OCI-LY7 (cell line): ENCODE data around the gene SCRN2. TPM values are rescaled to one million over a fixed set of nuclear protein-coding genes. Genes with fewer than 3 reads are reported as not detected.

Experiments
- BruUV-seq: library from RNA; stranded (reverse); fragments of 400-500 nt; replicated peaks from 2 replicates; lab custom pipeline; 2021; lab: Mats Ljungman, UMichigan
- CTCF ChIA-PET: fragments of 300-600 bp; sonication (Branson Sonifier 250); formaldehyde crosslinking; loops from one replicate; lab custom pipeline; 2022; ENCODE audit warnings: antibody characterized with exemption; ENCODE audit not compliant: unreplicated experiment; lab: Charles Lee
- POLR2A ChIA-PET: fragments of 300-600 bp; sonication (Branson Sonifier 250); formaldehyde crosslinking; loops from one replicate; lab custom pipeline; 2022; ENCODE audit warnings: antibody characterized with exemption; lab: Charles Lee
- DNase-seq: peaks from one replicate; pipeline ENCODE4 v3.0.0-alpha.2; 2015; ENCODE audit warnings: low spot score
- H2AFZ ChIP-seq: fragments of 200-600 bp; sonication (generic), shearing (Covaris generic); 2 replicates; pipeline ENCODE4 v1.6.1; 2014; ENCODE audit warnings: mild to moderate bottlenecking, antibody characterized with exemption, low read length, moderate library complexity
- H3K27ac ChIP-seq: fragments of 200-600 bp; sonication (generic); 2 replicates; pipeline ENCODE4 v1.5.1; 2014; ENCODE audit warnings: mixed run types, low read depth, mild to moderate bottlenecking, moderate library complexity, low read length, inconsistent platforms; ENCODE audit not compliant: poor library complexity, severe bottlenecking
- H3K36me3 ChIP-seq: fragments of 200-600 bp; sonication (generic); 2 replicates; pipeline ENCODE4 v1.6.1; 2014; ENCODE audit warnings: mild to moderate bottlenecking, antibody characterized with exemption, low read length, moderate library complexity, mixed read lengths; ENCODE audit not compliant: insufficient read depth
- H3K4me1 ChIP-seq: fragments of 200-600 bp; sonication (generic); 2 replicates; pipeline ENCODE4 v1.5.1; 2014; ENCODE audit warnings: mild to moderate bottlenecking, low read length; ENCODE audit not compliant: insufficient read depth, poor library complexity, severe bottlenecking
- H3K4me2 ChIP-seq: fragments of 200-600 bp; sonication (generic); 2 replicates; pipeline ENCODE4 v1.6.1; 2014; ENCODE audit warnings: mild to moderate bottlenecking, low read length
- H3K4me3 ChIP-seq: fragments of 200-600 bp; sonication (generic); 2 replicates; pipeline ENCODE4 v1.5.1; 2014; ENCODE audit warnings: mild to moderate bottlenecking, low read depth, low read length; ENCODE audit not compliant: poor library complexity, severe bottlenecking
- H3K79me2 ChIP-seq: fragments of 200-600 bp; sonication (generic); 2 replicates; pipeline ENCODE4 v1.6.1; 2016; ENCODE audit warnings: low read depth, mild to moderate bottlenecking, low read length, moderate library complexity, mixed read lengths; ENCODE audit not compliant: insufficient read depth
- H3K9me2 ChIP-seq: fragments of 200-600 bp; sonication (generic); 2 replicates; pipeline ENCODE4 v1.6.1; 2016; ENCODE audit warnings: mild to moderate bottlenecking, low read length, mixed read lengths; ENCODE audit not compliant: insufficient read depth
- H3K9me3 ChIP-seq: fragments of 200-600 bp; sonication (generic); 2 replicates; pipeline ENCODE4 v1.6.1; 2014; ENCODE audit warnings: mild to moderate bottlenecking, mixed run types, low read length, mixed read lengths
- H4K20me1 ChIP-seq: fragments of 200-600 bp; sonication (generic); 2 replicates; pipeline ENCODE4 v1.6.1; 2014; ENCODE audit warnings: mild to moderate bottlenecking, antibody characterized with exemption, low read length, moderate library complexity, mixed read lengths; ENCODE audit not compliant: insufficient read depth
- EZH2phosphoT487 ChIP-seq: fragments of 200-600 bp; sonication (generic); IDR thresholded peaks from 2 replicates; pipeline ENCODE4 v1.6.1; 2018; ENCODE audit warnings: low read depth, borderline replicate concordance, mild to moderate bottlenecking, mixed run types, antibody characterized with exemption, low read length, moderate library complexity, mixed read lengths
- intact Hi-C: fragments of 100-400 bp; cut with micrococcal nuclease; formaldehyde crosslinking; loops from one replicate; pipeline ENCODE4 v1.10.0; 2022; ENCODE audit not compliant: unreplicated experiment
- total RNA-seq, 2 experiments: library from RNA; depleted of rRNA in 1 of 2; stranded (reverse); fragments of >200 nt in 1 of 2; shearing (Covaris generic) in 1 of 2; gene quantifications; 2 replicates each; pipeline ENCODE4 v1.2.3, GENCODE V29; 2014 to 2022
- TF ChIP-seq, protein P1 (sequence below): fragments of 200-600 bp; sonication (generic); conservative IDR thresholded peaks from 2 replicates; pipeline ENCODE4 v1.5.1; 2014; ENCODE audit warnings: mild to moderate bottlenecking, antibody characterized with exemption, low read length, moderate library complexity, mixed read lengths

SCRN2 gene
- total RNA-seq, 2 experiments from 2014 or later = 37.3 to 42.9 TPM

DNA sequence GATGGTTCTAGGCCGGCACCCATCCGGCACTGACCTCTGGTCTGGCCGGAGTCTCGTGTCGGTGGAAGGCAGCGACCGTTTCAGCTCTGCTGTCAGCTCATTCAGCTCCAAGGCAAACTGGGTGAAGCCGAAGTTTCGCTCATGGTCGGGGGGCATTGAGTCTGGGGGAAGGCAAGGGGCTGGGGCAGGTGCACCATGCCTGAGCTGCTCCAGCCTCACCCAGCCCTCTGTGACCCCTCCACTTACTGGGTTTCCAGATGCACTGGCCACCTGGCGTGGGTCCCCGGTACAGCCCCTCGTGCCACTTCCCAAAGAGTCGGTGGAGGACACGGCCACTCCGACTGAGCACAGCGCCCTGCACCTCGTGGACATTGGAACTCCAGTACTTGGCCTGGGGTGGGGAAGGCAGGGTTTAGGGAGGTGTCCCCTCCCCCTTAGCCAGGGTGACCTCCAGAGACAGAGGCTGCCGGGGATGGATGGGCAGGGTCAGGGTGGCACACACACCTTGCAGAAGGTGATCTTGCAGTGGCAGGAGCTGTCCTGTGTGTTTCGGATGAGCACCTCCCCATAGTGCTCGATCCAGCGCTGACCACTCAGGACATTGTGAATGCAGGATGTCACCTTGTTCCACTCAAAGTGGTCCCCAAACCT is 32.1 kb downstream of the SCRN2 start:
- intact Hi-C loops = no loop called here
- no TSS peak for BruUV-seq
- H3K4me2 ChIP-seq = no peak overlapping the region

DNA sequence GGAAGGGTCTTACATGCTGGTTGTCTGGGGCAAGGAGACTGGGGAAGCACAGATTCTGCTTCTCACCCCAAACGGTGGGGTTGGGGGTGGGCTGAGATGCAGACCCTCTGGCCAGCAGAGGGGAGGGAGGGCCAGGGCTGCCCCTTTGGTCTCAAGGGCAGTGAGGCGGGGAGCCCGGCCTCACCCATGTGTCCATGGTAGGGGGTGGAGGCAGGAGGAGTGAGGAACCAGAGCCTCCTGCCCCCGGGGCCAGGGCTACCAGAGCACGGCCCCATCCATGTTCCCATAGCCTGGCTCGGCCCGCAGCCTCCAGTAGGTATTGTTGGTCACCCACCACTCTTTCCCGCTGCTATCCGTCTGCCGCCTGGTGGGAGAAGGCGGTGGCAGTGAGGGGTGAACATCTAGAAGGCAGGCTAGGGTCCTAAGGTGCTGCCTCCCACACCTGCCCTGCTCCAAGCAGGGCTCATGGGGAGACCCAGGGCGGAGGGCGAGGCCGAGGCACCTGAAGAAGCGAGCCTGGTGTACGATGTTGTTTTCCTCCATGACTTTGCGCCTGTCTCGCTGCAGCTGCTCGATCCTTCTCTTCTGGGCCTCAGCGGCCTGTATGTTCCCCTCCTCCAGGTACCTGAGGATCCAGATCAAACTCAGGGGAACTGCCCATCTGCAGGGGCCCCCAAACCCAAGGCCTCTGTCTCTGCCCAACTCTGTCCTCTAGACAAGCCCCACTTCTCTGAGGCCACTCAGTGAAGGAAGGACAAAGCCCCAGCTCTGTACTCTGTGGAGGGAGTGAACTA is 32.8 kb downstream of the SCRN2 start:
- no peak overlapping the region for H3K4me3 ChIP-seq
- H3K9me2 ChIP-seq = no peaks in the 10 kb centered on the region
- no TSS peak for BruUV-seq
- TF ChIP-seq EZH2phosphoT487 = no peak
- TF ChIP-seq, protein P1, sequence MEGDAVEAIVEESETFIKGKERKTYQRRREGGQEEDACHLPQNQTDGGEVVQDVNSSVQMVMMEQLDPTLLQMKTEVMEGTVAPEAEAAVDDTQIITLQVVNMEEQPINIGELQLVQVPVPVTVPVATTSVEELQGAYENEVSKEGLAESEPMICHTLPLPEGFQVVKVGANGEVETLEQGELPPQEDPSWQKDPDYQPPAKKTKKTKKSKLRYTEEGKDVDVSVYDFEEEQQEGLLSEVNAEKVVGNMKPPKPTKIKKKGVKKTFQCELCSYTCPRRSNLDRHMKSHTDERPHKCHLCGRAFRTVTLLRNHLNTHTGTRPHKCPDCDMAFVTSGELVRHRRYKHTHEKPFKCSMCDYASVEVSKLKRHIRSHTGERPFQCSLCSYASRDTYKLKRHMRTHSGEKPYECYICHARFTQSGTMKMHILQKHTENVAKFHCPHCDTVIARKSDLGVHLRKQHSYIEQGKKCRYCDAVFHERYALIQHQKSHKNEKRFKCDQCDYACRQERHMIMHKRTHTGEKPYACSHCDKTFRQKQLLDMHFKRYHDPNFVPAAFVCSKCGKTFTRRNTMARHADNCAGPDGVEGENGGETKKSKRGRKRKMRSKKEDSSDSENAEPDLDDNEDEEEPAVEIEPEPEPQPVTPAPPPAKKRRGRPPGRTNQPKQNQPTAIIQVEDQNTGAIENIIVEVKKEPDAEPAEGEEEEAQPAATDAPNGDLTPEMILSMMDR = no peak
- POLR2A ChIA-PET = no interaction called here
- H3K4me2 ChIP-seq = no peak overlapping the region
- no peak overlapping the region for H2AFZ ChIP-seq
- CTCF ChIA-PET = no interaction called here
- H4K20me1 ChIP-seq = no peaks in the 10 kb centered on the region
- no peak for DNase-seq
- H3K79me2 ChIP-seq = no peaks in the 10 kb centered on the region
- no peak overlapping the region for H3K27ac ChIP-seq
- intact Hi-C loops = no loop called here
- H3K4me1 ChIP-seq = no peaks in the 10 kb centered on the region
- no peaks in the 10 kb centered on the region for H3K9me3 ChIP-seq
- H3K36me3 ChIP-seq = peaks cover 12% of the 10 kb centered on the region; the same call in 1 of the 2 replicates

More for the DNA sequence above, 32.1 kb downstream of the SCRN2 start:
- Histone ChIP-seq H3K27ac (no peak overlapping the region), H2AFZ (no peak overlapping the region), H3K36me3 (peaks cover 12% of the 10 kb centered on the region; the same call in 1 of the 2 replicates), H3K9me2 (no peaks in the 10 kb centered on the region), H4K20me1 (no peaks in the 10 kb centered on the region), H3K9me3 (no peaks in the 10 kb centered on the region), H3K79me2 (no peaks in the 10 kb centered on the region), H3K4me1 (no peaks in the 10 kb centered on the region), H3K4me3 (no peak overlapping the region)
- ChIA-PET POLR2A (no interaction called here), CTCF (no interaction called here)
- TF ChIP-seq, protein P1 = no peak
- no peak for TF ChIP-seq EZH2phosphoT487
- DNase-seq = no peak

DNA sequence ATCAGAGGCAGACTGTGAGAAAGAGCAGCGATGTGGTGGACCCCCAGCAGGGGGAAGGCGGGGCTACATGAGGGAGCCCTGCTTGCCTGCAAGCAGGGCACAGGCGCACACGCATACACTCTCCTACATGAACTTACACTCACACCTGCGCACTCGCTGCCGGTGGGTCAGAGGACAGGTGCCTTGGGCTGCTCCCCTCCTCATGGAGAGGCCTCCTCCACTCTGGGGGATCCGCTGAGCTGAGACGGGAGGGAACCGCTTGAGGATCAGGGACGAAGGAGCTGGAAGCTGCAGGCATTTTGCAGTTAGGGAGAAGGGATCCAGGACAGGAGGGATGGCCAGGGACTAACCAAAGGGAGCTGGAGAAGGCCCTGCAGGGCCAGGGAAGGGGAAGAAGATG is 33.7 kb downstream of the SCRN2 start:
- peaks cover 12% of the 10 kb centered on the region; the same call in 1 of the 2 replicates for H3K36me3 ChIP-seq
- BruUV-seq = no TSS peak

More for the DNA sequence above, 33.7 kb downstream of the SCRN2 start:
- Histone ChIP-seq H3K27ac (no peak overlapping the region), H3K9me3 (no peaks in the 10 kb centered on the region), H3K4me1 (no peaks in the 10 kb centered on the region), H4K20me1 (no peaks in the 10 kb centered on the region), H3K4me2 (no peak overlapping the region), H3K79me2 (no peaks in the 10 kb centered on the region), H3K4me3 (no peak overlapping the region), H3K9me2 (no peaks in the 10 kb centered on the region), H2AFZ (no peak overlapping the region)
- POLR2A ChIA-PET = no interaction called here
- intact Hi-C loops = no loop called here
- CTCF ChIA-PET = no interaction called here
- no peak for DNase-seq
- no peak for TF ChIP-seq EZH2phosphoT487
- TF ChIP-seq, protein P1 = no peak
